GM21515 (cell line): ENCODE data around the gene NLE1.
A peak's percentile ranks its signal among the peaks of the same experiment; 100 is the strongest.
"Not testable (repeated sequence)": the region's sequence is repeated elsewhere in the genome, so short reads cannot be mapped to it uniquely, and the experiment has no call there.

Experiments
- ATAC-seq: cut with Tn5 transposase; IDR thresholded peaks from one replicate; pipeline ENCODE4 v1.9.1; 2021; ENCODE audit not compliant: unreplicated experiment

Gene NLE1

DNA sequence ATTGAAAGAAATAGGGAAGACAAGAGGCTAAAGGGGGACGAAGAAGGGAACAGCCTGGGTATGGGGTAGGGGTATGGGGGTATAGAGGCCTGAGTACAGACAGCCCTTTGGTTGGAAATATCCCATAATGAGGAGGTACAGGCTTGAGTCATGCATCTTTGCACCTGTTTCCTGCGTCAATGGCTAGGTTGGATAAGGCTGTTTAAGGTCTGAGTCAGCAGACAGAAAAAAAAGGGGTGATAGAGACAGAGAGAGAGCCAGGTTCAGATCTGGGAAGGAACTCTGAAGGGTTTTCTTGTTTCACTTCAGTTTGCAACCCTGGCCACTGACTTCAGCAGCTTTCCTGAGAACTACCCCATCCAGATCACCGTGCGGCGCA lies 12.1 kb downstream of the NLE1 start:
- ATAC-seq = no peak

DNA sequence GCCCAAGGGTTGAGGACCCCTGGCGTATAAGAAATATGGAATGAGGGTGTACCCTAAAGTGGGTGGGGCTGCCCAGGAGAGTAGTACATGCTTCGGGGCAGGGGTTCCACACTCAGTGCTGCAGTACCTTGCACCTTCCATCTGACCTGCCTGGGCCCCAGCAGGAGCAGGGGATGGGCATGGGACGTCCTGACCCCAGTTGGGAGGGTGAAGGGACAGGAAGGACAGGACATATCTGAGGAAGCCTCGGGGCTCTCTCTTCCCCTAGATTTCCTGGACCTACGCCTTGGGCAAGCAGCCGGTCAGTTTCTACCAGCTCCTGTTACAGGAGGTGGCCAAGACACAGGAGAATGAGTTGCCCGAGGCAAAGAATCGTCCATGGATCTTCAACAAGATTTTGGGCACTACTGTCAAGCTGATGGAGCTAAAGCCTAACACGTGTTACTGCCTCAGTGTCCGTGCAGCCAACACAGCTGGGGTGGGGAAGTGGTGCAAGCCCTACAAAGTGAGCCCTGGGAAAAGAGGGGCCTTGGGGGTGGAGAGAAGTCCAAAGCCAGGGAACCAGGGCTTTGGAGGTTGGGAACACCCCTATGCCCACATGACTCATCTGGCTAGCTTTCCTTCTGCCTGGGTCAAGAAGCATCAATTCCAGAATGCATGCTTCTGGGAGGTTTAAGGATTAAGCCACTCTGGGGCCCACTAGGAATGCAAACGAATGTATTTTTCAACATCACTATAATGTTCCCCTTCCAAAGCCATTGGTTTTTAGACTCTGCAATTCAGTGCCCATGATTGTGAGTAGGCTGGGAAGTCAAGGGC lies 12.7 kb downstream of the NLE1 start:
- ATAC-seq = no peak

DNA sequence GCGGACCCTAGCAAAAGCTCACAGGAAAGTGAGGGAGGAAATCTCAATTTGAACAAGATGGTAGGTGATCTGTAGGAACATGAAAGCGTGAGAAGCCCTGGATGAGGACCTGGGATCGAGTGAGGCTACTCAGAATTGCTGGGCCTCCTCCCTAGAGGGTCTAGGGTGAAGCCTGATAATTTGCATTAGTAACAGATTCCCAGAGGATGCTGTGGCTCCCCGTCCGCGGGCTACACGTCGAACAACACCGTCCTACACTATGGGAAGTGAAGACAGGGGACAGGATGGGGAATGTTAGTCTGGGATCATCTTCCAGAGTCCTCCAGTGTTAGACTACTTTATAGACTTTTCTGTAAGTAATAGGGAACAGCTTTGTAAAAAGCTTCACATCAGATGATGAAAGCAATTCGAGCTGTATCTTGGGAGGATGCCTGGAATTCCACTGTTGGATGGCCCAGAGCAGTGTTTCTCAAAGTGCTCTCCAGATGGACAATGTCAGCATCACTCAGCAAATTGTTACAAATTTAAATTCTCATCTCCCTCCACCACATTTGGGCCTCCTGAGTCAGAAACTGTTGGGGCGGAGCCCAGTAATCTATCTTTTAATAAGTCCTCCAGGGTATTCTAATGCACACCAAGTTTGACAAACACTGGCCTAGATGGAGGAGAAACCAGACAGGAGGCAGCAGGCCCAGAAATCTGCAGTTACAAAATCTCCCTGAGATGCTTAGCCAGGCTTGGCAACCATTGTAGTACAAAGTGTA lies 14.2 kb downstream of the NLE1 start:
- no peak for ATAC-seq

DNA sequence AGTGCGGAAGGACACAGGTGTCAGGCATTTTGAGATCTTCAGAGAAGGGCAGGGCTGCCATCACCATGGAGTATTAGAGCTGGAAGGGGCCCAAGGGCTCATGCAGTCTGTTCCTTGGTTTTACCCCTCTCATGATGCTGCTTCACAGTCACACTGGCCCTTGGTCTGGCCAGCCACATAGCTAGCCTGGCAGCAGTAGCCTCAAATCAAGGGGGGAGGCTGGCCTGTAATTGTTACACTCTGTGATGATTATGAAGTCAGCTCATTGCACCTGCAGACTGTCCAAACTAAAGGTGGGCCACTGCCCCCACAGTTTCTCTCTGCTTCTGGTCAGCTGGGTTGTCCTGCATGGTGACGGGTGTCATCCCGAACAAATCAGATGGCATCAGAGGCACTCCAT lies 20.8 kb downstream of the NLE1 start, which contains the start of gene FNDC8:
FNDC8 (plus strand) TSS at position 301 of the 400 bp plus-strand sequence; CDS start at position 380, 79 bp downstream.
- ATAC-seq = no peak

DNA sequence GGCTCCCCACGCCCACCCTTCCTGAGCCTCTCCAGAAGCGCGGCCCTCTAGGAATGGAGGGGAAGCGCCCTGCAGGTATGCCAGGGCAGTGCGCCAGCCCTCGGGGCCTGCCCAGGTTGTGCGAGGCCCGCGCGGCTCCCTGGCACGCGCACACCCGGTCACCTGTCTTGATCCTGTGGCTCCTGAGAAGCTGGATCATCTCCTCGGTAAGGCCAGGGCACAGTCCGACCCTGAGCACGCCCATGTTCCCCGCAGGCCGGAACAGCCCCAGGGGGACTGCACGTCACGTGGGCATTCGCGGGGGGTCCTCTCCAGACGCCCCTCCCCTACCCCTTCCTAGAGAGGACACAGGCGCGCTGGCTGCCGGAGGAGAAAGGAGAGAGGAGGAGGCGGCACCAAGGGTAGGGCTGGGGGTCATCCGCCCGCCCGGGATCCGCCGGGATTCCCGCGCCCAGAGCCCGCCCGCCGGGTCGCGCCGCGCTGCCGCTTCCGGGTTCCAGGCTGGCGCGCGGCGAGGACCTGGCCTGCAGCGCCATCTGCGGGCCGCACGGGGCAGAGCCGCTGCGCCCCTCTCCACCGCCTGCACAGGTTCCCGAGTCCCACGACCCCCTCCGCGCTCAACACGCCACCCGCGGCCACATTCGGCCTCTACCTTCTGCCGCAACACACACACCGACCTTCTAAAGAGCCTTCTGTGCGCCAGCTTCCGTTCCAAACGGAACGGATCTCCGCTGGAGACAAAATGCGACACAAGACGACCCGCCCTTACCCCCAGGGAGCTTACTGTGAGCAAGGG lies 22.5 kb downstream of the NLE1 start, which contains the start of gene RAD51D:
RAD51D (minus strand) TSS at position 491 of the 796 bp plus-strand sequence; CDS start at position 244, 247 bp downstream.
- peak; percentile 79 for ATAC-seq

DNA sequence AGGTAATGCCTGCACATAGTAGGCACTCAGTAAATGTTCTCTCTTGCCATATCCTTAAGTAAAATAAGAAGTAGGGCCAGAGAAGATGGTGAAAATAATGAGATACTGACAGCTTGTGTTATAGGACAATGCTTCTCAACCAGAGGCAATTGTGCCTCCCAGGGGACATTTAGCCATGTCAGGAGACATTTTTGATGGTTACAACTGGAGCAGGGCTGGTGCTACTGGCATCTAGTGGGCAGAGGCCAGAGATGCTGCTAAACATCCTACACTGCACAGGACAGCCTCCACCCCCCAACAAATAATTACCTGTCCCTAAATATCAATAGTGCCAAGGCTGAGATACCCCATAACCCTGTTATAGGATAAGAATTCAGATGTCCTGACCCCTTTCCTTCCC lies 24.1 kb downstream of the NLE1 start:
- ATAC-seq = no peak

DNA sequence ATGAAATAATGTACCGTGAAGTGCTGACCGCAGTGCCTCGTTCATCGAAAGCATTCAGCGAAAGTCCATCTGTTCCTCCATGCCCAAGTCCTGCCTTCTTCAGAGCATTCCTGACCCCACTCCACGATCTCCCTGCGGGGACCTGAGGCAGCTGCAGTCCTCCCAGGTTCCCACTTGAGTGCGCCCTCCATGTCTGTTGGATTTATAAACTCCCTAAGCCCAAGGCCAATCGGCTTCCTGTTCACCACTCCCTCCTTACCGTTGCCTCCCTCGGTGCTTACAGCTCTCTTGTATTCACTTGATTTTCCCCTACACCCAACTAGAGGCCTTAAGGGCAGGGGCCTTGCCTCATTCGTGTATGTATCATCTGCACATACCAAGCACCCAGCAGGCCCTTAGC lies 25.3 kb downstream of the NLE1 start:
- ATAC-seq = no peak

DNA sequence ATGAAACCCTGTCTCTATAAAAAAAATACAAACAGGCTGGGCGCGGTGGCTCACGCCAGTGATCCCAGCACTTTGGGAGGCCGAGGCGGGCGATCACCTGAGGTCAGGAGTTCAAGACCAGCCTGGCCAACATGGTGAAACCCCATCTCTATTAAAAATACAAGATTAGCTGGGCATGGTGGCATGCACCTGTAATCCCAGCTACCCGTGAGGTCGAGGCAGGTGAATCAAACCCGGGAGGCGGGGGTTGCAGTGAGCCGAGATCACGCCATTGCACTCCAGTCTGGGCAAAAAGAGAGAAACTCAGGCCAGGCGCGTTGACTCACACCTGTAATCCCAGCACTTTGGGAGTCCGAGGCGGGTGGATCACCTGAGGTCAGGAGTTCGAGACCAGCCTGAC lies 31.3 kb downstream of the NLE1 start:
- not testable (repeated sequence) for ATAC-seq

DNA sequence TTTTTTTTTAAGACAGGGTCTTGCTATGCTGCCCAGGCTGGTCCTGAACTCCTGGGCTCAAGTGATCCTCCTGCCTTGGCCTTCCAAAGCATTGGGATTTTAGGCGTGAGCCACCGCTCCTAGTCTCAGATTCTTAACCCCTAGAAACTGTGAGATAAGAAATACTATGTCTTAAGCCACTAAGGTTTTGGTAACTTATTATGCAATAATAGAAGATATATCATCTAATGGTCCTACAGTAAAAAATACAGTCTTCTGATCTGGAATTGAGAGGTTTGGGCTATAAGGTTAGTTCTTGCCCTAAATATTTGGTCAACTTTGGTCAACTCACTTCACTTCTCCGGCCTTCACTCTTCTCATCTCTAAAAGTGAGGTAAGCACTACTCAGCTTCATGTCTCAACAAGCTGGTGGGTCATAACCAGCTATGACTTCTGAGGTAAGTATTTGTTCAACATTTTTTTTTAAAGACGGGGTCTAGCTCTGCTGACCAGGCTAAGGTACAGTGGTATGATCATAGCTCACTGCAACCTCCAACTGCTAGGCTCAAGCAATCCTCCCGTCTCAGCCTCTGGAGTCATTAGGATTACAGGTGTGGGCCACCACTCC lies 37.2 kb downstream of the NLE1 start:
- no peak for ATAC-seq

DNA sequence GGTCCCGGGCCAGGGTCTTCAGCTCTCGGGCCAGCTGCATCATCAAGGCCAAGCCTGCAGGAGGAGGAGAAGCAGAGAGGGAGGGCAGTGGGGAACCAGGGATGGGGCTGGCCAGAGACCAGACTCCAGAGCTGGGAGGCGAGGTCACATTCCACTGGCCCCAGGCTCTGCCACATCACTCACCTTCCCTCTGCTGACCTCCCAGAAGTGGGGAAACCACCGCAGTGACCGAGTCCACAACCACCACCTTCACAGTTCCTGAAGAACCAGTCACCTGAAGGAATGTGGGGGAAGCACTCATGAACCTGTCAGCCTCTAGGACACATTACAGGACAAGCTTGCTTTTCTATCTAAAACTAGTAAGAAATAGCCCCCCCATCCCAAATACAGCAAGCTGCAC lies 38.8 kb downstream of the NLE1 start:
- ATAC-seq = no peak

DNA sequence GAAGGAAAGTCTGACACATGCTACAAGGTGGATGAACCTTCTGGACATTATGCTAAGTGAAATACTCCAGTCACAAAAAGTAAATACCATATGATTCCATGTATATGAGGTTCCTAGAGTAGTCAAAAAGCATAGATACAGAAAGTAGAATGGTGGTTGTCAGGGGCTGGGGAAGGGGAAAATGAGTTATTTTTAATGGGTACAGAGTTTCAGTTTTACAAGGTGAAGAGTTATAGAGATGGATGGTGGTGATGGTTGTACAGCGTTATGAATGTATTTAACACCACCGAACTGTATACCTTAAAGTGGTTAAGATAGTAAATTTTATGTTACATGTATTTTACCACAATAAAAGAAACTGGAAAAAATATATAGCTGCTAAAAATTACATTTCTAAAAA lies 40.4 kb downstream of the NLE1 start:
- ATAC-seq = no peak

DNA sequence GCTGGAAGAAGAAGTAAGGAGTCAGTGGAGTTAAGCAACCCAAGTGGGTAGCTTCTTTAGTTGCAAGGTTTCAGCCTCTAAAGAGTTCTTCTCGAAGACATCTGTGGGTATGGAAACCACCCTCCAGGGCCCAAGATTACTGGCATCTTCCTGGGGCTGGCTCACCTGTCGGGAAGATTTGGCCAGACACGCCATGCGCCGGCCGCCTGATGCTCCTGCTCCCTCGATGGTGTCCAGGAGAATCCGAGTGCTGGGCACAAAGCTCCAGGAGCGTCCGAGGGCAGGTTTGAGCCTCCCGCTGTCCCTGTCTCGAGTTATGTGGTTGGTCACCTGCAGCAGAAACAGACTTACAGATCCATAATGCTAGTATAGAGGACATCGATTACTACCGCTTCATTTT lies 41.1 kb downstream of the NLE1 start:
- no peak for ATAC-seq

DNA sequence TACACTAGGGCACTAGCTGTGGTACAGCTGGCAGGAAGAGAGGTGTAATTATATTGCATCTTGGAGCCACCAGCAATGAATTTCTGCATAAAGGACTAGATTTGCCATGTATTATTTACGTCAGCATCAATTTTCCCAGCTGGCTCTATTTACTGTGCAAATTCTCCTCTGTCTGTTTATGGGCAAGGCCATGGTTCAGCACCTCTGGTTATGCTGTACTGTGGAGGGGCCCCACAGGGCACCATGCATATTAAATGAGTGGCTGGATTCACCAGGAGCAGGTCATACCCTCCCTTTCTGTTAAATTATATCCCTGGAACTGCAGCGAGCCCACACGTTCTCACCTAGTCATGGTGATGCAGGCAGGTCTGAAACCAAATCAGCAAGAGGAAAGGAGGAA lies 42.2 kb downstream of the NLE1 start:
- ATAC-seq = no peak

DNA sequence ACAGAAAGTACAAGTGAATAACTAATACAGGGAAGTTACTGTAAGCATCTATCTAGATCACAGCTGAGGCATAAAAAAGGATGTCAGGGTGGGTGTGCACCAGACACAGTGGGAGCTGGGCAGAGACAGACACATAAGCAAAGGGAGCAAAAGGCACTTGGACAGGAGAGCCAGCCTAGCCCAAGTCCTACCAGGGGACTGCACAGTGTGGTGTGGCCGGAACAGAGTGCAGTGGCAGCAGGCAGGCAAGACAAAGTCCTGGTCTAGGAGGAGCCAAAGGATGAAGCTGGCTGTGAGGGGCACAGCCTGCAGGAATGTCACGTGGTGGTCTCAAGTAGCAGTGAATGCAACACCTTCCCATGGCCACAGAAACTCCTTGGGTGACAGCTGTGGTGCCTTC lies 44.3 kb downstream of the NLE1 start:
- no peak for ATAC-seq

DNA sequence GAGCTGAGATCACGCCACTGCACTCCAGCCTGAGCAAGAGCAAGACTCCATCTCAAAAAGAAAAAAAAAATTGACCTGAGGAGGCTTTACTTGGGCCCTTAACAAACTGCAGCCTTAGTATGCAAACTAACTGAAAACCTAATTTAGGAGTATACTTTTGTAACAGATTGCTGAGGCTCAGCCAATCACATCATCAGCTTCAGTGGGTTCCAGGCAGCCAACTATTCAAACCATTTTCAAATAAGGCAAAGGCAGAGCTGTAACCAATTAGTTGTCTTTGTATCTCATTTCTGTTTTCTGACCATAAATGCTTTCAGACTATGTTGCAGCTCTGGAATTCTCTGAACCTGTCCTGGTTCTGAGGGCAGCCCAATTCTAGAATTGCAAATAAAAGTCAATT lies 46.4 kb downstream of the NLE1 start:
- ATAC-seq = no peak

DNA sequence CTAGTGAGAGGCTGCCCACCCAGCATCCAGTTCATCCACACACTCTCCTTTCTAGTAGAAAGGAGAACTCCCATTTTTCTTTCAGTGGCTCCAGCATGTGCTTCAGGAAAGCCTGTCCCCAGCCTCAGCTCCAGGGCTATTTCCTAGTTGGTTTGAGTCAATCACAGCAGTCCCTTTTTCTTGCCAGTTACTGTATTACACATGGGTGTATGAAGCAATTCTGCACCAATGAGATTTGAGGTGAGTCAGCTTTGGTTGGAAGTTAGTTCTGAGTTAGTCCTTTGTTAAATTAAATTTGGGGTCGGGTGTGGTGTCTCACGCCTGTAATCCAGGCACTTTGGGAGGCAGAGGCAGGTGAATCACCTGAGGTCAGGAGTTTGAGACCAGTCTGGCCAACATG lies 47.2 kb downstream of the NLE1 start:
- no peak for ATAC-seq

DNA sequence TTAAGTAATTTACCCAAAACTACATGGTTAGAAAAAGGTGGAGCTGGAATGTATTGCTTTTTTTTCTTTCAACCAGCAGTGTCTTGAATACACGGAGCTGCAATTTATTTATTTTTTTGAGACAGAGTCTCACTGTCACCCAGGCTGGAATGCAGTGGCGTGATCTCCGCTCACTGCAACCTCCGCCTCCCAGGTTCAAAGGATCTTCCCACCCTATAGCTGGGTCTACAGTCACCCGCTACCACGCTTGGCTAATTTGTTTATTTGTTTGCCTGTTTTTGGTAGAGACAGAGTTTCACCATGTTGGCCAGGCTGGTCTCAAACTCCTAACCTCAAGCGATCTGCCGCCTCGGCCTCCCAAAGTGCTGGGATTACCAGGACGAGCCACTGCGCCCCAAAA lies 51.4 kb downstream of the NLE1 start:
- ATAC-seq = not testable (repeated sequence)

DNA sequence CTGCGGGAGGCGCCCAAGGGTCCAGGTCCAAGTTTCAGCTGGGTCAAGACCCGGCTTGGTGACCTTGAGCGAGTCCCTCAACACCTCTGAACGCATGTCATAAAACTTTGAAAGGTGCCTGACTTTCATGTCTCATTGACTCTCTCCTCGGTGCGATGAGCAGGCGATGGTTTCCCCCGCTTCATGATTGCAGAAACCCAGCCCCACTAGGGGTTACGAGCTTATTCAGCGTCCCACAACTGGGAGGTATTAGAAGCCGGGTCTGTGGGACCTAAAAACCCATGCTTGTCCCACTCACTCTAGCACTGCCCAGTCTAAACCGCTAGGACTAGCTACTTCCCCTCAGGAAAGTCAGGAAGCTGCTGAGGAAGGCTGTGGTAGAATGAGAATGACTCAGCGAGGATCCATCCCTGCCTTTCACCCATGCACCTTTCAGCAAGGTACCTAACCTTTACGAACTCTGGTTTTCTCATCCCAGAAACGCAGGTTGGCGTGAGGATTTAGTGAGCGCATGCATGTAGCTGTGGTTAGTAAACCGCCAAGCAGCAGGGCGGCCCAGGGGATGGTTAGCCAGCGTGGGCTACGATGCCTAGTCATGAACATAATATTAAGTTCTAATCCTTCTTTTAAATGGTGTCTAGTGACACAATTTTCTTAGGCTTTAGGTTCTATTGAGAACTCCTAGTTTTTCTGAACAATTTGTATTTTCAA lies 52.4 kb downstream of the NLE1 start:
- peak; percentile 25 for ATAC-seq

DNA sequence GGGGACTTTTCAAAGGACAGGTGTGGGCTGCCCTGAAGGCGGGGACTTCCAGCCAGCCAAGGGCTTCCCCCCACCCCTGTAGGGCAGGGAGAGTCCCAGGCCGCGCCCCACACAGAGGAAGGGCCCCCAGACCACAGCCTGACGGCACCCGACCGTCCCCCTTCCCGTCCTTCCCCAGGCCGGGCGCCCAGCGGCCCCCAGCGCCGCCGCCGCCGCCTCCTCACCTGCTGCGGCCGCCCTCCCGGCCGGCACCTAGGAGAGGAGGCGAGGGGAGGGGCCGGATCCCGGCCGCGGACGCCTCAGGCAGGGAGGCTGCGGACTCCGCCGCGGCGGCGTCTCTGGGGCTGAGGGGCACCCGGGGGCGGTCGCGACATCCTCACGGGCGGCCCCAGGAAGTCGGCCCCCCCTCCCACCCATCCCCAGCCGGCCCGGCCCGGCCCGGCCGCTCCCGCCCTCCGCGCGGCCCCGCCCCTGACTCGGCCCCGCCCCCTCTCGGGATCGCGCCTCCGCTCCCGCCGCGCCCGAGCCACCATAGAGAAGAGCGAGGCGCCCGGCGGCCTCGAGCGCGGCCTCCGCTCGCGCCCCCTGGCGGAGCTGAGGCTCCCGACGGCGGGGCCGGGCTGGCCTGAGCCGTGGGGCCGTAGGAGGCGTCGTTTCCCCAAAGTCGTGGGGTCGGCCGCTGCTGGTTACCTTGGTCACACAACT lies 53.1 kb downstream of the NLE1 start:
- ATAC-seq = peak; percentile 79
